Epithelial cell of proximal tubule (primary cell): ENCODE data around the gene ERAL1. TPM values are rescaled to one million over a fixed set of nuclear protein-coding genes. Genes with fewer than 3 reads are reported as not detected.
A peak's percentile ranks its signal among the peaks of the same experiment; 100 is the strongest.

ENCODE experiments used
- DNase-seq: peaks from one replicate; pipeline ENCODE4 v3.0.0-alpha.2; 2011; ENCODE audit warnings: low read depth
- H3K4me3 ChIP-seq: 2 replicates; pipeline ENCODE4 v1.5.1; 2011; ENCODE audit warnings: low read depth, mild to moderate bottlenecking, low read length
- CTCF ChIP-seq: conservative IDR thresholded peaks from 2 replicates; pipeline ENCODE4 v1.5.1; 2012; ENCODE audit warnings: low read depth, mild to moderate bottlenecking, low read length
- total RNA-seq: library from RNA; depleted of rRNA; stranded (reverse); fragments of >200 nt; gene quantifications from 2 replicates; pipeline ENCODE4 v1.2.3, GENCODE V29; 2015

ERAL1 gene
- total RNA-seq, result 86.9 and 94.9 TPM in 2 replicates

- H3K4me3 ChIP-seq, result peak within 1 kb of the TSS; percentile 93
- no peak for TF ChIP-seq CTCF
- peak; percentile 36 for DNase-seq
Observed at GRCh38 chr17:28854457-28855335, at the start of gene ERAL1. ERAL1 (plus strand) TSS chr17:28855016; CDS start chr17:28855035, 19 bp downstream.

- no peak for TF ChIP-seq CTCF
- no peak for DNase-seq
- H3K4me3 ChIP-seq, result peak overlapping the region; percentile 30
Observed at GRCh38 chr17:28807925-28808634, 46.7 kb upstream of the ERAL1 start.

GRCh38 chr17:28810437-28810836 is 44.4 kb upstream of the ERAL1 start:
- DNase-seq, result no peak
- peak overlapping the region; percentile 97 for H3K4me3 ChIP-seq
- TF ChIP-seq CTCF, result no peak

GRCh38 chr17:28811651-28812090 is 43.1 kb upstream of the ERAL1 start:
- peak; percentile 17 for TF ChIP-seq CTCF
- DNase-seq, result no peak
- H3K4me3 ChIP-seq, result peak overlapping the region; percentile 97

GRCh38 chr17:28812091-28812747 is 42.6 kb upstream of the ERAL1 start:
- DNase-seq, result no peak
- H3K4me3 ChIP-seq, result peak overlapping the region; percentile 97
- no peak for TF ChIP-seq CTCF

- DNase-seq, result no peak
- peak overlapping the region; percentile 97 for H3K4me3 ChIP-seq
- no peak for TF ChIP-seq CTCF
Observed at GRCh38 chr17:28812748-28813377, 42.0 kb upstream of the ERAL1 start.
